Measurements from ENCODE around the gene ZNF285.

- TF ChIP-seq, protein P1, sequence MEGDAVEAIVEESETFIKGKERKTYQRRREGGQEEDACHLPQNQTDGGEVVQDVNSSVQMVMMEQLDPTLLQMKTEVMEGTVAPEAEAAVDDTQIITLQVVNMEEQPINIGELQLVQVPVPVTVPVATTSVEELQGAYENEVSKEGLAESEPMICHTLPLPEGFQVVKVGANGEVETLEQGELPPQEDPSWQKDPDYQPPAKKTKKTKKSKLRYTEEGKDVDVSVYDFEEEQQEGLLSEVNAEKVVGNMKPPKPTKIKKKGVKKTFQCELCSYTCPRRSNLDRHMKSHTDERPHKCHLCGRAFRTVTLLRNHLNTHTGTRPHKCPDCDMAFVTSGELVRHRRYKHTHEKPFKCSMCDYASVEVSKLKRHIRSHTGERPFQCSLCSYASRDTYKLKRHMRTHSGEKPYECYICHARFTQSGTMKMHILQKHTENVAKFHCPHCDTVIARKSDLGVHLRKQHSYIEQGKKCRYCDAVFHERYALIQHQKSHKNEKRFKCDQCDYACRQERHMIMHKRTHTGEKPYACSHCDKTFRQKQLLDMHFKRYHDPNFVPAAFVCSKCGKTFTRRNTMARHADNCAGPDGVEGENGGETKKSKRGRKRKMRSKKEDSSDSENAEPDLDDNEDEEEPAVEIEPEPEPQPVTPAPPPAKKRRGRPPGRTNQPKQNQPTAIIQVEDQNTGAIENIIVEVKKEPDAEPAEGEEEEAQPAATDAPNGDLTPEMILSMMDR (IDR thresholded peaks at IDR 0.05; ENCODE audit: poor library complexity): no peak
- TF ChIP-seq EZH2 (IDR thresholded peaks at IDR 0.05; ENCODE audit: borderline replicate concordance) (no peak), EZH2phosphoT487 (IDR thresholded peaks at IDR 0.05; ENCODE audit: low read depth, severe bottlenecking, unreplicated experiment) (no peak)
Measured at GRCh38 chr19:44430956-44431355, 29.5 kb upstream of the ZNF285 start.

Data from hepatocyte (in vitro differentiated cells).